Measurements from ENCODE around the gene SMPD4.

- no peak for TF ChIP-seq CTCF (IDR thresholded peaks at IDR 0.05 in 8 of 11, conservative IDR thresholded peaks at IDR 0.05 in 3 of 11)
- TF ChIP-seq POLR2A (IDR thresholded peaks at IDR 0.05), result no peak
Observed at GRCh38 chr2:130158631-130159030, 22.8 kb downstream of the SMPD4 start.

All from spleen (tissue), 7 donors.